GM13977 (cell line): ENCODE data around the gene CDH2.

Source experiments
- DNase-seq: peaks from one replicate; pipeline ENCODE4 v3.0.0; 2012; ENCODE audit warnings: low spot score
- CTCF ChIP-seq: IDR thresholded peaks from 2 replicates; pipeline ENCODE4 v1.5.1; 2012; ENCODE audit warnings: mild to moderate bottlenecking, control low read depth; ENCODE audit not compliant: insufficient read depth; ENCODE audit errors: extremely low read depth, missing control alignments
- in situ Hi-C: fragments of 300-500 bp; cut with MboI; formaldehyde crosslinking; loops from one replicate; pipeline ENCODE4 v1.12.0; 2022; ENCODE audit warnings: low sequenced_read_pairs, low pct_unique_long_range_greater_than_20kb, mixed read lengths, inconsistent platforms; ENCODE audit not compliant: unreplicated experiment

Gene CDH2

DNA sequence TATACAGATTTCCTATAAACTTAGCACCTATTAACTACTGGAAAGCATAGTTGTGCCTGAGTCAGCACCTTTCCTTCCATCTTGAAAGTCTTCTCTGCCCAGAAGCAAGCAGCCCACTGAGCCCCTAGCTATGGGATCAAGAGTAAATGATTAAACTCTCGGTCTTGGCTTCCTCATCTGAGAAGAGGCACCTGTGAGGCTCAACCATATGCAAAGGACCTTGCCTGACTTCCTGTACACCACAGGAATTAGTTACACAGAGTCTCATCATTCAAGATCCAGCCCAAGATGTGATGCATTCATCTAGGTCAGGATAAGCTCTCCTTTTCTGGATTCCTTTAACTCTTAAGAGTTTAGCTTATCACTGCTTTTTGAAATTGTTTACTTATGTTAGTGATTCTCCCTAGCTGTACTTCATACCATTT, 96.0 kb downstream of the CDH2 start:
- no peak for DNase-seq
- in situ Hi-C loops: no loop called here
- TF ChIP-seq CTCF: no peak

DNA sequence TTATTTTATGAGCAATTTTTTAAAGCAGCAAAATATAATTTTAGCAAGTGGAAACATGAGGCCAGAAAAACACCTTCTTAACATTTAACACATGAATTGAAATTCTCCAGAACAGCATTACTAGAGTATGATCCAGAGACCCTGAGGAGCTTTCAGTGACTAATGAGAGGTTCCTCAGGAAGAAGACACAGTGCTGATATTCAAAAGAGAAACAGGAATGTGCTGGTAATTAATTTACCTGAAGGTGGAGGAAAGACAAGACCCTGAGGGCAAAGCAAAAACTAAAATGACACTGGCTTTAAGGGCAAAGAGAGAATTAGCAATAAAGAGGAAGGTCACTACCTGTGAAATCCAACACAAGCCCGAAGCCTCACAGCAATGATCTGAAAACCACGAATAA, 97.0 kb downstream of the CDH2 start:
- in situ Hi-C loops: no loop called here
- no peak for TF ChIP-seq CTCF
- DNase-seq: no peak

- DNase-seq: no peak
- in situ Hi-C loops: no loop called here
- TF ChIP-seq CTCF: no peak
These were observed 98.1 kb downstream of the CDH2 start for GRCh38 chr18:28078849-28079248.

DNA sequence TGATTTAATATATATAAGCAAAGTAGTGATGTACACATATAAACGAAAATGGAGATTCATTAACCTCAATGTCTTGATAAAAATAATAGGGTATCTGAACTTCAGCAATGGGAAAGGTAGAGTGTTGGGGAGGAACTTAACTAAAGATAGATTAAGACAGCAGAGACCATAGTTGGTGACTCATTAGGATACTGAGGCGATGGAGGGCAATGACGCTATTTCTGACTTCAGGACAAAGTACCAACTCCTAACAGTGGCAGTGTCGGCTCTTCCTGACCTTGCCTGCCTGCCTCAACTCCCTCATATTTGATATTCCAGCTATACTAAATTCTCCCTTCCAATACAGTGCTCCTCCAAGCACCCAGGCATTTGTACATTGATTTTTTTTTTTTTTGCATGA, 98.6 kb downstream of the CDH2 start:
- DNase-seq: no peak
- in situ Hi-C loops: no loop called here
- TF ChIP-seq CTCF: no peak

- TF ChIP-seq CTCF: no peak
- in situ Hi-C loops: no loop called here
- no peak for DNase-seq
These were observed 101.4 kb downstream of the CDH2 start for GRCh38 chr18:28075501-28075900.

DNA sequence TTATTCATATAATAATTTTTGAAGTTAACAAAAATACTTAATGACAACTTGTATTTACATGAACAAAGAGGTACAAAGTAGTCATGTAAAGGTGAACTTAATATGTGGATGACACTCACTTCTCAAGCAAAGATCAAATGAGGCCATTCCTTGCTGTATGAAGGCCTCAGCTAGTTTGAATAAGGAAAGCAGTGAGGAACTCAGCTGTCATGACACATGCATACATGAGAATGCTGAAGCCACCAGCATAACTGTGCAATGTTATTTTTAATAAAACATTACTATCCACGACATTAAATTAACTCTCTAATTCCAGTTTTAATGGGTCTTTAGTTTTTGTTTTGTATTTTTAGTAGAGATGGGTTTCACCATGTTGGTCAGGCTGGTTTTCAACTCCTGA, 102.9 kb downstream of the CDH2 start:
- no peak for DNase-seq
- in situ Hi-C loops: no loop called here
- TF ChIP-seq CTCF: no peak

DNA sequence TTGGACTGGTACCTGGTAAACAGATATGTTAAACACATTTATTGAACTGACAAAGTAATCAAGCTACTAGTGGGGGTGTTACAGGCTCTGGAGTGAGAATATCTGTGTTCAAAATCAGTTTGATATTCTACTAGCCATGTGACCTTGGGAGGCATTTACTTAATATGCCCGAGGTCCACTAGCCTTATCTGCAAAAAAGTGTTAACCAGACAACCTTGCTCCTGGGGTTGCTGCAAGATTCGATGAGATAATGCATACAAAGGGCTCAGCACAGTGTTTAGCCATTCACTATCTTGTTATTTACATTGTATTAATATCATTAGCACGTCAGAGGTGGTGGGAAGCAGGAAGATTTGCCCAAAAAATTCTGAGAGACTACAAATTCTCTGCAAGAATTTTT, 103.3 kb downstream of the CDH2 start:
- DNase-seq: no peak
- in situ Hi-C loops: no loop called here

More for the DNA sequence above, 103.3 kb downstream of the CDH2 start:
- no peak for TF ChIP-seq CTCF
